Measurements from ENCODE around the gene TIMM13.
A peak's percentile ranks its signal among the peaks of the same experiment; 100 is the strongest.
"Not testable (repeated sequence)": the region's sequence is repeated elsewhere in the genome, so short reads cannot be mapped to it uniquely, and the experiment has no call there.

The TIMM13 gene

DNA sequence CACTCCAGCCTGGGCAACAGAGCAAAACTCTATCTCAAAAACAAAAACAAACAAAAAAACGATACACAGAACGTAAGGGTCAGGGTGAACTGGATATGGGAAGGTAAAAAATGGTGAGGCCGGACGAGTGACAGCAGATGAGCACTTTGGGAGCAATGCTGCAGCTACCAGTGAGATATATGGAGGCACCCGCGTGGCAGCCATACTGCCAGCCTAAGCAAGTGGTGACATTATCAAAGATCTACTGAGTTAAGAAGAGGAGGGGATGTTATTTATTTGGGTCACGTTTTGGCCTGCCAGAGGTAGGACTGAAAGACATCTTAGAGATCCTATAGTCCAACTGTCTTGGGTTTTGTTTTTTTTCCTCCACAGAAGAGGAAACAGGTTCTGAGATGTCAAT lies 14.2 kb downstream of the TIMM13 start:
- DNase-seq = no peak

DNA sequence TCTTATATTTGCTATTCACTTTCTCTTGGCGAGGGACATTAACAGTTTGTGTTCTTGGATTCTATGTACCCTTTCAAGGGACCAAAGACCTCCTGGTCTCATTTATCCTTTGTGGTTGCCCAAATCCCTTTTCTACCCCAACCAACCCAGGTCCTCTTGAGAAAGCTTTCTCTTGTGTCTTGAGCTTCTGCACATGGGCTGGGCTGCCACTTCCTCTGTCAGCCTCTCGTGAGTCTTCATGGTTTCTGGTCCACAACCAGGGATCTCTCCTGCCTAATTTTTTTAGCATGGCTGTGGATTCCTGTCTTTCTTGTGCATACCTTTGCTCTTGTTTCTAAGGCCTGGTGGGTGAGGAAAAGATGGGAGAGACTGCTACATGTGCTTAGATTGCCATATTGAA lies 14.9 kb downstream of the TIMM13 start:
- no peak for DNase-seq

DNA sequence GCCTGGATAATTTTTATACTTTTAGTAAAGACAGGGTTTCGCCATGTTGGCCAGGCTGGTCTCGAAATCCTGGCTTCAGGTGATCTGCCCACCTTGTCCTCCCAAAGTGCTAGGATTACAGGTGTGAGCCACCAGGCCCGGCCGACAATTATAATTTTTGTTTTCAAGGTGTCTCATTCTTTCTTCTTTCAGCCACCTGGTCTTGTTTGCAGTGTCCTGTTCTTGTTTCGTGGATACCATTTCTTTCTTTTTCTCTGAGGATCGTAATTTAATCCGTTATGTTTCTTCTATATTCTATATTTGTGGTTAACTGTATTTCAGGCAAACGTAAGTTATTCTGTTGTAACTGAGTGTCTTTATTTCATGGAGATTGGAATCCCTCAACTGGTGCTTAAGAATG lies 15.7 kb downstream of the TIMM13 start:
- no peak for DNase-seq

DNA sequence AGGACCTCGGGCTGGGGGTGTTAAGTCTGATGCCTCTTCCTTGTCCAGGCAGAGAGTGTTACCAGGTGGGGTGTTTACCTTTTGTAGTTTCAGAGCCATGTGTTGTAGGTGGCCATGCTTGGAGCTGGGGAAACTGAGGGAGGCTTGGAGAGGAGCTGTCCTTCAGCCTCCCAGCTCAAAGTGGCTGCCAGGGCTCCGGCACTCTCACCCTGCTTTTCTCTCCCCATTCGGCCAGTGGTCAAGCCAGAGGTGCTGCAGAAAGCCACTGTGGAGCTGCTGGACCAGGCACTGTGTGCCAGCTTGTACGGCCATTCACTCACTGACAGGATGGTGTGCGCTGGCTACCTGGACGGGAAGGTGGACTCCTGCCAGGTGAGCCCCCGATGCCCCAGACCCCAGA lies 17.4 kb downstream of the TIMM13 start:
- DNase-seq = no peak

DNA sequence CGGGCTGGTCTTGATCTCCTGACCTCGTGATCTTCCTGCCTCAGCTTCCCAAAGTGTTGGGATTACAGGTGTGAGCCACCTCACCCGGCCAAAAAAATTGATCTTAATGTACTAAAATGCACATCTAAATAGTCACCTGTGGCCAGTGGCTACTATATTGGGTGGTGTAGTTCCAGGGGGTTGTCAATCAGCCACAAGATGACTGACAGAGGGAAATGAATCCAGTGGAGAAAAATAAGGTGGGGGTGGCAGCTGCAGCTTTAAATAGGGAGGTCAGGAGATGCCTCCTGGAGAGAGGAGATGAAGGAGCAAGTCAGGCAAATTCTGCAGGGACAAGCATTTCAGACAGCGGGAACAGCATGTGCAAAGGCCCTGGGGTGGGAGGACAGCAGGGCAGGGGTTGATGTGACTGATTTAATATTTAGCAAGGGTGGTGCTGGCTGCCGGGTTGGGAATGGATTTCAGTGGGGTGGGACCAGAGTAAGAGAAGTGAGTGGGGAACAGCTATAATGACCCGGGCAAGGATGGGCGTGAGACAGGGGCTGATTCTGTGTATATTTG lies 18.0 kb downstream of the TIMM13 start:
- no peak for DNase-seq

DNA sequence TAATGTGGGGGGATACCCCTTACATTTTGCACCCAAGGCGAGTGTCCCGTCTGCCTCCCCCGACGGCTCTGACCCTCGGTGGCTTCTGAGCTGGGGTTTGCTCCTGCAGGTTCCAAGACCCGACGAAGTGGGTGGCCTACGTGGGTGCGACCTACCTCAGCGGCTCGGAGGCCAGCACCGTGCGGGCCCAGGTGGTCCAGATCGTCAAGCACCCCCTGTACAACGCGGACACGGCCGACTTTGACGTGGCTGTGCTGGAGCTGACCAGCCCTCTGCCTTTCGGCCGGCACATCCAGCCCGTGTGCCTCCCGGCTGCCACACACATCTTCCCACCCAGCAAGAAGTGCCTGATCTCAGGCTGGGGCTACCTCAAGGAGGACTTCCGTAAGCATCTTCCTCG lies 19.1 kb downstream of the TIMM13 start:
- no peak for DNase-seq

DNA sequence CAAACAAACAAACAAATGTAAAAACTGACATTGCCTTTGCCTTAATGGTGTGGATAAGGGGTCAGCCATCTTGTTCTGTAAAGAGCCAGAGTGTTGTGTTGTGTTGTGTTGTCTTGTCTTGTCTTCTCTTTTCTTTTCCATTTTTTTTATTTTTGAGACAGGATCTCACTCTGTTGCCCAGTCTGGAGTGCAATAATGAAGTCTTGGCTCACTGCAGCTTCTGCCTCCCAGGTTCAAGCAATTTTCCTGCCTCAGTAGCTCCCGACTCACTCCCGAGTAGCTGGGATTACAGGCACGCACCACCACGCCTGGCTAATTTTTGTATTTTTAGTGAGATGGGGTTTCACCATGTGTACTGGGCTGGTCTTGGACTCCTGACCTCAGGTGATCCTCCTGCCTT lies 27.8 kb downstream of the TIMM13 start:
- no peak for DNase-seq

DNA sequence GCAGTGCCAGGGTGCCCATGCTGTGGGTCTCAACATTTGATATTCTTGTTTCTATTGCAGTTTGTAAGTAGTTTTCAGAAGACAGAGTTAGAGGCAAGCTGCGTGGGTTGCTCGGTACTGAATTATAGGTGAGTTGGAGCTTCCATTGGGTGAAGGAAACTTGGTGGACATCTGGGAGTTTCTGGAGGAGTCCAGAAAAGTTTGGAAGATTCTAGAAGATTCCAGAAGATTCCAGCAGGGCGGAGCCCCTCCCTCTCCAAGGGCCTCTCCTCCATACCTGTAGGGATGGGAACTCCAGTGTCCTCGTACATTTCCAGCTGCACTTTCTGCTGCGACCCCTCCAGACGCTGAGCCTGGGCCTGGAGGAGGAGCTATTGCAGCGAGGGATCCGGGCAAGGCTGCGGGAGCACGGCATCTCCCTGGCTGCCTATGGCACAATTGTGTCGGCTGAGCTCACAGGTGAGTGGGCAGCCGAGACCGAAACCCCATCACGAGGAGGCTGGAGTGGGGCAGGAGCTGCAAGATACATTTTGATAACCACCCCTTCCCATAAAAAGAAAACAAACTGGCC lies 28.6 kb downstream of the TIMM13 start:
- DNase-seq = no peak

DNA sequence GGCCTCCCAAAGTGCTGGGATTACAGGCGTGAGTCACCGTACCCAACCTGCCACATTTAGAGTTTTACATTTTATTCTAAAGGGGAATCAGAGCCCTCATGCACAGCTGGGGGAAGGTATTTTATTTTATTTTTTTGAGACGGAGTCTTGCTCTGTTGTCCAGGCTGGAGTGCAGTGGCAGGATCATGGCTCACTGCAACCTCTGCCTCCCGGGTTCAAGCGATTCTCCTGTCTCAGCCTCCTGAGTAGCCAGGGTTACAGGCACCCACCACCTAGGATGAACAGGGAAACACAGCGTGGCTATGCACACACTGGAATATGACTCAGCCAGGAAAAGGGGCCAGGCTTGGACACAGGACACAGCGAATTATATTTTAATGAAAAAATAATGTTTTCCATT lies 30.2 kb downstream of the TIMM13 start:
- DNase-seq = not testable (repeated sequence)

DNA sequence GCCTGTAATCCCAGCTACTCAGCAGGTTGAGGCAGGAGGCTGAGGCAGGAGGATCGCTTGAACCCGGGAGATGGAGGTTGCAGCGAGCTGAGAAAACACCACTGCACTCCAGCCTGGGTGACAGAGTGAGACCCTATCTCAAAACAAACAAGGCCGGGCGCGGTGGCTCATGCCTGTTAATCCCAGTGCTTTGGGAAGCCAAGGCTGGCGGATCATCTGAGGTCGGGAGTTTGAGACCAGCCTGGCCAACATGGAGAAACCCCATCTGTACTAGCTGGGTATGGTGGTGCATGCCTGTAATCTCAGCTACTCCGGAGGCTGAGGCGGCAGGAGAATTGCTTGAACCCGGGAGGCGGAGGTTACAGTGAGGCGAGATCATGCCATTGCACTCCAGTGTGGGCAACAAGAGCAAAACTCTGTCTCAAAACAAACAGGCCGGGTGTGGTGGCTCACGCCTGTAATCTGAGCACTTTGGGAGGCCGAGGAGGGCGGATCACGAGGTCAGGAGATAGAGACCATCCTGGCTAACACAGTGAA lies 32.0 kb downstream of the TIMM13 start:
- DNase-seq = not testable (repeated sequence)

DNA sequence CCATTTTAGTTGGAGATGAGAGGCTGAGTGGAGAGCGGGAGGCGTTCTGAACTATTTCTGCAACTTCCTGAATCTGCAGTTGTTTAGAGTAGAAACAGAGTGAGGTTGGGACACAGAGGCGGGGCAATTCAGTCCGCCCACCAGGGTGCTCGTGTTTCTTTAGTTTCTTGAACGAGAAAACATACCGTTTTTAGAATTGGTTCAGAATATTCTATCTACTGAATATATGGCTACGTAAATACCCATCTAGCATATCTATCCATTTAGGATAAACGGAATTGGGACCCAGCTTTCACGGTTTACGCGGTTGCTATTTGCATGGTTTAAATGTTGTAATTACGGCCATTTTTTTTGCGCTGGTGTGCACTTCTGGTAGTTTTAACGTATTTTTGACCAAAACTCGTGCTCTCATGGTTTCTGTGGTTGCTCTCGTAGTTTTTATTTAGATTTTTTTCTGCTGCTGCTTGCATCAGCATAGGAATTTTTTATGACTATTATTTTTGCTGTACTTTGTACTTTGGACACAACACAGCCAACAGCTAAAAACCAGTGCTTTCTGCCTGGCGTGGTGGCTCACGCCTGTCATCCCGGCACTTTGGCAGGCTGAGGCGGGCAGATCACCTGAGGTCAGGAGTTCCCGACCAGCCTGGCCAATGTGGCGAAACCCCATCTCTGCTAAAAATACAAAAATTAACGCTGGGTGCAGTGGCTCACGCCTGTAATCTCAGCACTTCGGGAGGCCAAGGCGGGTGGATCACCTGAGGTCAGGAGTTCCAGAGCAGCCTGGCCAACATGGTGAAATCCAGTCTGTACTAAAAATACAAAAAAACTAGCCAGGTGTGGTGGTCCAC lies 32.7 kb downstream of the TIMM13 start:
- DNase-seq = no peak

DNA sequence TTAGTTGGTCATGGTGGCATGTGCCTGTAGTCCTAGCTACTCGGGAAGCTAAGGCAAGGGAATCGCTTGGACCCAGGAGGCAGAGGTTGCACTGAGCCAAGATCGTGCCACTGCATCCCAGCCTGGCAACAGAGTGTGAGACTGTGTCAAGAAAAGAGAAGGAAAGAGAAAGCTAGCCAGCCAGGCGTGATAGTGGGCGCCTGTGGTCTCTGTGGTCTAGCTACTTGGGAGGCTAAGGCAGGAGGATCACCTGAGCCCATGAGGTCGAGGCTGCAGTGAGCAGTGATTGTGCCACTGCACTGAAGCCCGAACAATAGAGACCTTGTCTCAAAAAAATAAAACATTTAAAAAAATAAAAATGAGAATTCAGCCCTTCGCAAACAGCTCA lies 33.3 kb downstream of the TIMM13 start:
- no peak for DNase-seq

DNA sequence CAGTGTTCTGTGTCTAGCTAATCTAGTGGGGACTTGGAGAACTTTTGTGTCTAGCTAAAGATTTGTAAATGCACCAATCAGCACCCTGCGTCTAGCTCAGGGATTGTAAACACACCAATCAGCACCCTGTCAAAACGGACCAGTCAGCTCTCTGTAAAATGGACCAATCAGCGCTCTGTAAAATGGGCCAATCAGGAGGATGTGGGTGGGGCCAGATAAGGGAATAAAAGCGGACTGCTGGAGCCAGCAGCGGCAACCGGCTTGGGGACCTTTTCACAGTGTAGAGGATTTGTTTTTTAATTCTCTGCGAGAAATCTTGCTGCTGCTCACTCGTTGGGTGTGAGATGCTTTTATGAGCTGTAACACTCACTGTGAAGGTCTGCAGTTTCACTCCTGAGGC lies 34.5 kb downstream of the TIMM13 start:
- DNase-seq = not testable (repeated sequence)

DNA sequence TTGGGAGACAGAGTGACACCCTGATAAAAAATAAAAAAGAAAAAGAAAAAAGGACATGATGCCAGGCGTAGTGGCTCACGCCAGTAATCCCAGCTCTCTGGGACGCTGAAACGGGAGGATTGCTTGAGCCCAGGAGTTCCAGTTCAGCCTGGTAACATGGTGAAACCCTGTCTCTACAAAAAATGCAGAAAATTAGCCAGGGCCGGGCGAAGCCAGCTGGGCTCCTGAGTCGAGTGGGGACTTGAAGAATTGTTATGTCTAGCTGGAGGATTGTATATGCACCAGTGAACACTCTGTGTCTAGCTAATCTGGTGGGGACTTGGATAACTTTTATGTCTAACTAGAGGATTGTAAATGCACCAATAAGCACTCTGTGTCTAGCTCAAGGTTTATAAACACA lies 35.0 kb downstream of the TIMM13 start:
- no peak for DNase-seq

DNA sequence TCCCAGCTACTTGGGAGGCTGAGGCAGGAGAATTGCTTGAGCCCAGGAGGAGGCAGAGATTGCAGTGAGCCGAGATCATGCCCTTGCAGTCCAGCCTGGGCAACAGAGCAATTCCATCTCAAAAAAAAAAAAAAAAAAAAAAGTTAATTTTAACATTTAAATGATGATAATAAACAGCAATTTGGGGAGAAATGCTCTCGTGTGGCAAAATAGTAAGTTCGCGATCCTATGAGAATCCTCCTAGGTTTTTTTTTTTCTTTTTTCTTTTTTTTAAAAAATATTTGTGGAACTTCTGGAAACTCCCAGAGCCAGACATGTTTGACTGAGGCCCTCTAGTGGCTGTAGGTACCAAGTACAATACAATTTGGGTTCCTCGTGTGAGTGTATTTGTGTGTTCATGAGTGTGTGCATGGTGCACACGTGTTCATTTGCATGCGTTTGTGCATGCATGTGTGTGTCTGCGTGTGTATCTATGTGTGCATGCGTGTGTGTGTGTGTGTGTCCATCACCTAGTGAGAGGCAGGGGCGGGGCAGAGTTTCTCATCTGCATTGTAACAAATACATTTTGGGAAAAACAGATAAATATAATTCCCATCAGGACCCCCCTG lies 36.2 kb downstream of the TIMM13 start:
- DNase-seq = peak; percentile 33

DNA sequence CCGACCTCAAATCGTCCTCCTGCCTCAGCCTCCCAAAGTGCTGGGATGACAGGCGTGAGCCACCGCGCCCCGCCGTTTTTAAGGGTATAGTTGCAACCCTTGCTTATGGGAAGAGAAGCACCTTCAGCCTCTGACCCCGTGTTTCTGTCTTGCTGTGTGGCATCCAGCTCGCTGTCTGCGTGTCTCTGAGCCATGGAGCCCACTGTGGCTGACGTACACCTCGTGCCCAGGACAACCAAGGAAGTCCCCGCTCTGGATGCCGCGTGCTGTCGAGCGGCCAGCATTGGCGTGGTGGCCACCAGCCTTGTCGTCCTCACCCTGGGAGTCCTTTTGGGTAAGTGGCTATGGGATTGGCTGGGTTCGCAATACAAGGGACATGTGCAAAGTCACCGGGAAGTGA lies 37.8 kb downstream of the TIMM13 start:
- no peak for DNase-seq

DNA sequence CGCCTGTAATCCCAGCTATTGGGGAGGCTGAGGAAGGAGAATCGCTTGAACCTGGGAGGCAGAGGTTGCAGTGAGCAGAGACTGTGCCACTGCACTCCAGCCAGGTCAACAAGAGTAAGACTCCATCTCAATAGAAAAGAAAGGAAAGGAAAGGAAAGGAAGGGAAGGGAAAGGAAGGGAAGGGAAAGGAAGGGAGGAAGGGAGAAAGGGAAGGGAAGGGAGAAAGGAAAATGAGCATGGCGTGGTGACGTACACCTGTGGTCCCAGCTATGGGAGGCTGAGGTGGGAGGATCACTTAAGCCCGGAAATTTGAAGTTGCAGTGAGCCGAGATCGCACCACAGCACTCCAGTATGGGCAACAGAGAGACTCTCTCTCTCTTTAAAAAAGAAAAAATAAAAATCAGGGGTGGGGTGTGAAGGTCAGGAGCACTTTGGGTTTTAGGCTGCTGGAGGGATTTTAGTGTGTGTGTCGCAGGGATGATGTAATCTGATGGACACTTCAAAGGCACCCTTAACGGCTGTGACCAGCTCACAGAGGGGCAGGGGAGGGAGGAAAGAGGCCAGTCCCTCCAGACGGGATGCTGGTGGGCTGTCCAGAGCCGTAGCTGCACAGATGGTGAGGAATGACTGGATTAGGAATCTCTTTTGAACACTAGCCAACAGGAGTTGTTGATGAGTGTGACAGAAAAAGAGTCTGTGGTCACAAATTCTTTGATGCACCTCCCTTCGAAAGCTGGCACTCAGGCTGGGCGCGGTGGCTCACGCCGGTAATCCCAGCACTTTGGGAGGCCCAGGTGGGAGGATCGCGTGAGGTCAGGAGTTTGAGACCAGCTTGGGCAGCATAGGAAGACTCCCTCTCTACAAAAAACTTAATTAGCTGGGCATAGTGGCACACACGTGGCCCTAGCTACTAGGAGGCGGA lies 39.8 kb downstream of the TIMM13 start:
- DNase-seq = no peak

DNA sequence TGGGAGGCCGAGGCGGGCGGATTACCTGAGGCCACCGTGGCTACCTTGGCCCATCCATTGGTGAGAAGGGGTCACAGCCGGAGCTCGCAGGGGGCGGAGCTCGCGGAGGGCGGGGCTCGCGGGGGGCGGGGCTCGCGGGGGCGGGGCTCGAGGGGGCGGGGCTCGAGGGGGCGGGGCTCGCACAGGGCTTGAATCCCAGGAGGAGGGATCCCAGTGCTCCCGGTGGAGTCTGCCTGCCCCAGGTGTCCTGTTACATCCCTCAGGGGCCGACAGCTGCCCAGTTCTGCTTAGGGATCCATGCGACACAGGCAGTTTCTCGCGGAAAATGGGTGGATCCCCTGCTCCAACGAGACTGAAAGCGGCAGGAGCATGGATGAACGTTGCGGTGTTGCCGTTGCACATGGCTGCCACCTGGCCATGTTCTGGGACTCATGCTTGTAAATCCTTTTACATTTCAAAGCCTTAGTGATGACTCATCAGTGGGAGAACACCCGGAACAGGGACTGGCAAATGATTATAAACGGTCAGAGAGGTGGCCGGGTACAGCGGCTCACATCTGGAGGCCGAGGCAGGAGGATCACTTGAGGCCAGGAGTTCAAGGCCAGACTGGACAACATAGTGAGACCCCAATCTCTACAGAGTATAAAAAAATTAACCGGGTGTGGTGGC lies 42.2 kb downstream of the TIMM13 start:
- no peak for DNase-seq

DNA sequence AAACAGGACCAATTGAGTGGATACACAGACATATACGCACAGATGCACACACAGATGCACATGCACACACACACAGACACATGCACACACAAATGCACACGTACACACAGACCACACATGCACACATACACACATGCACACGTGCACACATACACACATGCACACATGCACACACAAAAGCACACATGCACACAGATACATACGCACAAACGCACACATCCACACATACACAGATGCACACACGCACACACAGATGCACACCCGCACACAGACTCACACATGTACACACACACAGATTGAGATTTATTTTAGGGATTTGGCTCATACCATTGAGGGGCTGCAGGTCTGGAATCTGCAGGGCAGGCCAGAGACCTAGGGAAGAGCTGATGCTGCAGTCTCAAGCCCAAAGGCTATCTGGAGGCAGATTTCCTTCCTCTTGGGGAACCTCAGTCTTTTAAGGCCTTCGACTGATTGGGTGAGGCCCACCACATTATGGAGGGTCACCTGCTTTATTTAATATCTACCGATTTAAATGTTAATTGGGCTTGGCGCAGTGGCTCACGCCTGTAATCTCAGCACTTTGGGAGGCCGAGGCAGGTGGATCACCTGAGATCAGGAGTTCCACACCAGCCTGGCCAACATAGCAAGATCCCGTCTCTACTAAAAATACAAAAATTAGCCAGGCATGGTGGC lies 44.7 kb downstream of the TIMM13 start:
- DNase-seq = no peak

DNA sequence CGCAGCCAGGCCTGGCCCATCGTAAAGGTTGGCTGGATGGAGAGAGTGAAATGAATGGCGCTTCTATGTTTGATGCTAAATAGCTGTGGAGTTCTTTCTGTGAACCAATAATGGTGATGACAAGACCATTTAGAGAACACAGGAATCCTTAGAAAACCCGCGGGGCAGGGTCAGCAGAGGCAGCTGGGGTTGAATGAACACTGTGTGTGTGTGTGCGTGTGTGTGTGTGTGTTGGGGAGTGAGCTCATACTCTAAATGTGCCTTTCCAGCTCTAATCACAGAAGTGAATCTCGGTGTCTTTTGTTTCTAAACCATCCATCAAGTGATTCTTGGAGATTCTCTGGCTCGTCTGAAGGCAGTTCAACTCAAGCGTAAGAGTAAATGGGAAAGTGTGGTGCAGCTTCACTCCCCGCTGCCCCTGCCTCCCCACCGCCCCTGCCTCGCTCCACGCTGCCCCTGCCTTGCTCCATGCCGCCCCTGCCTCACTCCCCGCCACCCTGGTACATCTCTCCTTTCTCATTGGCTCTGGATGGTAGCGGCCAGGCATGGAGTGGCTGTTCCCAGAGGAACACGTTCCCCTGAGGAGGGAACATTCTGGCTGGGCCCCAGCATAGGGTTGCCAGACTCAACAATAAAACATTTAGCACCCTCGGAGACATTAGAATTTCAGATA lies 46.1 kb downstream of the TIMM13 start:
- no peak for DNase-seq

DNA sequence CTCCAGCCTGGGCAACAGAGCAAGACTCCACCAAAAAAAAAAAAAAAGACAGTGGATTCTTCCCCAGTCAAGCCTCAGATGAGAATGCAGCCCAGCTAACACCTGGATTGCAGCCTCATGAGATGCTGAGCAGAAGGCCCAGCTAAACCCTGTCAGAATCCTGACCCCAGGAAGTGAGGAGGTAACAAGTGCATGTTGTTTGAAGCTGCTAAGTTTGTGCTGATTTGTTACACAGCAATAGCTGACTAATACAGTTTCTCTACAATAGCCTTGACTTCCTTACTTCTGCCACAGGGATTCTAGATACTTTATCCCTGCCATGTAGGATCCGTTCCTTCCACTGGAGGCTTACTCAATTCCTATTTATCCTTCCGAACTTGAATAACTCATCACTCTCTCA lies 46.8 kb downstream of the TIMM13 start:
- DNase-seq = no peak

All from activated naive CD4-positive, alpha-beta T cell treated with anti-CD3 and anti-CD28 coated beads, Interleukin-2, amount 50 U/mL, for 16 hours (primary cell).